GM12873 (cell line): ENCODE data around the gene TNIP2.

ENCODE experiments used
- TF ChIP-seq, protein P1 (sequence below): IDR thresholded peaks from 2 replicates; pipeline ENCODE4 v1.5.1; 2012; ENCODE audit warnings: low read depth, mild to moderate bottlenecking, moderate library complexity, low read length, control low read depth; ENCODE audit not compliant: insufficient read depth; ENCODE audit errors: missing control alignments

TNIP2 gene

DNA sequence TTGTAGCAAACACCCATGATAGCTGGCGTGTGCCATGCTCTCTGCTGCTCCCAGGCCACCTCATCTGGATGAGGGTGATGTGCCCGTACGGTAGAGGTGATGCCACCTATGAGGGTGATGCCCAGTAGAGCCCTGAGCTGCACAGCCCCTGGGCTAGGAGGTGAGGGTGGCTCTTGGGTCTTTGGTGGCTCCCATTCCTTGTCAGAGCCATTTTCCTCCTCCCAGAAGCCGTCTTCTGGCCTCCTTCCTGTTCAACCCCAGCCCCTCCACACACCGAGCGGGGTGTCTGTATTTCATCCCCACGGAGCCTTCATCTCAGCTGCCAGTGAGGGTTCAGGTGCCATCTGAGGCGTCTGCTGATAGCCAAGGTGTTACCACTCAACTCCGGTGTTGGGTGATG, 12.0 kb upstream of the TNIP2 start:
- TF ChIP-seq, protein P1, sequence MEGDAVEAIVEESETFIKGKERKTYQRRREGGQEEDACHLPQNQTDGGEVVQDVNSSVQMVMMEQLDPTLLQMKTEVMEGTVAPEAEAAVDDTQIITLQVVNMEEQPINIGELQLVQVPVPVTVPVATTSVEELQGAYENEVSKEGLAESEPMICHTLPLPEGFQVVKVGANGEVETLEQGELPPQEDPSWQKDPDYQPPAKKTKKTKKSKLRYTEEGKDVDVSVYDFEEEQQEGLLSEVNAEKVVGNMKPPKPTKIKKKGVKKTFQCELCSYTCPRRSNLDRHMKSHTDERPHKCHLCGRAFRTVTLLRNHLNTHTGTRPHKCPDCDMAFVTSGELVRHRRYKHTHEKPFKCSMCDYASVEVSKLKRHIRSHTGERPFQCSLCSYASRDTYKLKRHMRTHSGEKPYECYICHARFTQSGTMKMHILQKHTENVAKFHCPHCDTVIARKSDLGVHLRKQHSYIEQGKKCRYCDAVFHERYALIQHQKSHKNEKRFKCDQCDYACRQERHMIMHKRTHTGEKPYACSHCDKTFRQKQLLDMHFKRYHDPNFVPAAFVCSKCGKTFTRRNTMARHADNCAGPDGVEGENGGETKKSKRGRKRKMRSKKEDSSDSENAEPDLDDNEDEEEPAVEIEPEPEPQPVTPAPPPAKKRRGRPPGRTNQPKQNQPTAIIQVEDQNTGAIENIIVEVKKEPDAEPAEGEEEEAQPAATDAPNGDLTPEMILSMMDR = no peak

DNA sequence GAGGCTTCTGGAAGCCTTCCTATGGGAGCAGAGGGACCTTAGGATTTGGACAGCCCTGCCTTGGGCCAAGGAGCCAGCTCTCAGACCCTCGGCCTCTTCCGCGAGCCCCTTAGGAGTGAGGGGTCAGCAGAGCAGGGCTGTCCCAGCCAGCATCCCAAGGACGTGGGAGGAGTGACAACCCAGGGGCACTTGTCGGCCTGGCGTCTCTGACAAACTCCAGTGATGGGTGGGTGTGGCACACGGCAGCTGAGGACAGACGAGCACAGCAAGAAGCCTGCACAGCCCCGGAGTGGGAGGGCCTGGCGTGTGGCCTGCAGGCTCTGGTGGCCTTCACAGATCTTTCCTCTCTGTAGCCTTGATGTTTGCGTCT, 11.6 kb upstream of the TNIP2 start:
- TF ChIP-seq, protein P1 = no peak

DNA sequence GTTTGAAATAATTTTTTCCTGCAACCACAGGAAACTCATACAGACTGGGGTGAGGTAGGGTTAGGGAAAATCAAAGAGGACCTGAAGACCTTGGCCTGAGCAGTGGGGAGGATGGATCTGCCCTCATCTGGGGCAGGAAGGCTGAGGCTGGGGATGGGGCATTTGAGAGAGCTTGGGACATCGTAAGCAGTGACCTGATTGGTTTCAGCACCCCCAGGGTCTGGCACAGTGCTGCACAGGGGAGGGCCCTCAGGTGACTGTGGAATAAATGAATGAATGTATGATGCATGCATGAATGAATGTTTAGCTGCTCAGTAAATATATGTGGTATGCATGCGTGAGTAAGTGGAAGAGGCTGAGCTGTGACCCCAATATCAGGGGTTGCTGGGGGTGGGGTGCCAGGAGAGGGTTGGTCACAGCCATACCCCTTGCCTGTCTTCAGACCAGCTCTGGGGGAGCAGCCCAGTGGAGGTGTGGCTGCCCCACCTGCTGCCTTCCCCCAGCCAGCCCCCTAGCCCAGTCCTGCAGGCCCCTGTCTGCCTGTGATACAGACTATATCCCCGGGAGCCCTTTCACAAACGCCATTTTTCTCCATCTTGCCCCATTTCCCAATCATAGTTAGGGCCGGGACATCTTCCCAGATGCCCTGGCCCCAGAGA, 11.0 kb upstream of the TNIP2 start:
- TF ChIP-seq, protein P1 = no peak

DNA sequence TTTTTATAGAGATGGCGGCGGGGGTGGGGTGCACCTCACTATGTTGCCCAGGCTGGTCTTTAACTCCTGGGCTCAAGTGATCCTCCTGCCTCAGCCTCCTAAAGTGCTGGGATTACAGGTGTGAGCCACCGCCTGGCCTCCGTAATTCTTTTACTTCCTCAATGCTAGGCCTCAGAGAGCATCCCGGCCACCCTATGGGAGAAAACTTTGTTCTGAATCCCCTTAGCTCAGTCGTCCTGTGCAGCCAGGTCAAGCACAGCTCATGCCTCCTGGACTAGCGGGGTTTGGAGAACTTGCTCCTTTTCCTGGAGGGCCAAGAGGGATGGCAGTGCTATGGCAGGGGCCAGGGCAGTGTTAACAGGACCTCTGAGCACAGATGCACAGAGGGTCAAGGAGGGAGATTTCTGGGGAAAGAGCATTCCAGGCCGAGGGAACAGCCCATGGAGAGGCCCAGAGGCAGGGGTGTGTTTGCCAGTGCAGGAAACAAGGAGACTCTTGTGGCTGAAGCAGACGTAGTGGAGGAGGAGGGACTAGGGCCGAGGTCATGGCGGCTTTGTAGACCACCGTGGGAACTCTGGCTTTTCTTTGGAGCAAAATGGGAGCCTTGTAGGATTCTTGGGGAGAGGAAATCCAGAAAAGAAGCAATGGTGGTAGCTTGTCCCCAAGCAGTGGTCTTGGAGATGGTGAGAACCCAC, 9.8 kb upstream of the TNIP2 start:
- TF ChIP-seq, protein P1 = no peak

DNA sequence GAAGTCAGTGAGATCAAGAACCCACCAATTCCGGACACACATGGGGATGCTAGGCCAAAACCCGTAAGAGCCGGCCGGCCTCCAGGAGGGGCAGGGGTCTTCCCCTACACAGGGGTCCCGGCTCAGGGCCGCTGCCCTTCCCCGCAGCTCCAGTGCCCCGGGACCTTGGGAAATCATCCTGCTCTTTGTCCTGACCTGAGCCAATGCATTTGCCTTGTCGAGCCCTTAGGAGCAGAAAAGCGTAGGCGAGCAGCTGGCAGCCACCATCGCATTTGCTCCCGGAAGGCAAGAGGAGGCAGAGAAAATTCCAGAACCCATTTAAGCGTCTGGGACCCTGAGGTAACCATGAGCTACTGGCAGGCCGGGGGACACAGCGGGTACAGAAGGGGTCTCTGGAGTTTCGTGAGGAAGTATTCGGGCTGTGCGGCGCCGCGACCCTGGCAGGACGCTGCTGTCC, 7.4 kb upstream of the TNIP2 start:
- TF ChIP-seq, protein P1 = no peak

DNA sequence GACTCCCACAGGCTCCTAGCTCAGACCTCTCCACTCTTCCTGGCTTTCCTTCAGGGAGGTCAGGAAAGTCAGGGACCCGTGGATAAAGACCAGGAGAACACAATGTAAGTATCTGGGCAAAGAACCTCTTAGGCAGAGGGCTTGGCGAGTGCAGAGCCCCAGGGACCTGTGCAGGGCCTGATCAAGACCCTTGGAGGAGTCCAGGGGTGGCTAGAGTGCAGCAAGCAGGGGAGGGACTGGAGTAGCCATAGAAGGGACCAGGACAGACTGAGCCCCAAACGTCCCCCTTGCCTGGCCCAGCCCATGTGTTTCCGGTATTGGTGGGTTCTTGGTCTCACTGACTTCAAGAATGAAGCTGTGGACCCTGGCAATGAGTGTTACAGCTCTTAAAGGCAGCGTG, 5.9 kb upstream of the TNIP2 start:
- TF ChIP-seq, protein P1 = no peak

DNA sequence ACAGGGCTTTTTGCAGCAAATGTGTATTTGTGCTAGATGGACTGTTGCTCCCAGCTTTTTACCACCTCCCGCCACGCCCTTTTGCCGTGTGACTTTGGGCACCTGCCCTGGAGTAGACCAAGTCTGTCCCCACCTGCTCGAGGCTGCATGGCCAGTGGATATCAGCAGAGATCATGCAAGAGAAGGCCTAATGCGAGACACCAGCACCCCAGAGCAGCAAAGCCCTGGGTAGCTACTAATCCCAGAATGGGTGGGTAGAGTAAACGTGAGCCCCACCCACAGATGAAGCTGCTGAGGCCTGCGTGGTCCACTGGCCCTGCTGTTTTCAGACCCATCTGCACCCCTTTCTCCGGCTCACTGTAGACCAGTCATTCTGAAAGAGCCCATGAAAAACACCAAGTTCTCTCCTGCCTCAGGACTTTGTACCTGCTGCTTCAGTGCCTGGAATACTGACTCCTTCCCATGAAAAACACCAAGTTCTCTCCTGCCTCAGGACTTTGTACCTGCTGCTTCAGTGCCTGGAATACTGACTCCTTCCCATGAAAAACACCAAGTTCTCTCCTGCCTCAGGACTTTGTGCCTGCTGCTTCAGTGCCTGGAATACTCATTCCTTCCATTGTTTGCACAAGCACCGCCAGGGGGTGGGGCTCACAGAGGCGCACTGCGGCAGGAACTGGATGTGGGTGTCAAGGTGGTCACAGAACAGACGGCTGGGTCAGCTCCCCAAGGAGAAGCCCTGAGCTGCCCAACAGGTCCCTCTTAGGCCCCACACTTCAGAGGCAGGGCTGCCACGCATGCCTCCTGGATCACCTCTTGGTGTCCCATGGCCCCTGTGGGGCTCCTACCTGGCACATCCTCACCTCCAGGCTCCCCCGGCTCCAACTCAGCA, 5.1 kb upstream of the TNIP2 start:
- TF ChIP-seq, protein P1 = no peak
